Large intestine (tissue), 3 donors: ENCODE results near the gene RNF144A. TPM values are rescaled to one million over a fixed set of nuclear protein-coding genes. Genes with fewer than 3 reads are reported as not detected.
"Not testable (repeated sequence)": the region's sequence is repeated elsewhere in the genome, so short reads cannot be mapped to it uniquely, and the experiment has no call there.

ENCODE experiments used
- DNase-seq, 2 donors: peaks; one replicate each; pipeline versions ENCODE4 v3.0.0 to v3.0.0-alpha.2; 2013
- H3K27ac ChIP-seq: one replicate; pipeline ENCODE4 v1.5.1; 2013; ENCODE audit warnings: low read length
- H3K27me3 ChIP-seq: 2 replicates; pipeline ENCODE4 v1.6.1; 2013; ENCODE audit warnings: low read length; ENCODE audit not compliant: control insufficient read depth, insufficient read depth
- H3K36me3 ChIP-seq: 2 replicates; pipeline ENCODE4 v1.6.1; 2013; ENCODE audit warnings: low read length; ENCODE audit not compliant: control insufficient read depth, insufficient read depth
- H3K4me1 ChIP-seq: one replicate; pipeline ENCODE4 v1.6.1; 2013; ENCODE audit warnings: low read length; ENCODE audit not compliant: control insufficient read depth, insufficient read depth
- H3K4me3 ChIP-seq: one replicate; pipeline ENCODE4 v1.5.1; 2013; ENCODE audit warnings: low read length
- H3K9me3 ChIP-seq: one replicate; pipeline ENCODE4 v1.6.1; 2013; ENCODE audit warnings: mild to moderate bottlenecking, low read depth, low read length, moderate library complexity; ENCODE audit not compliant: control insufficient read depth
- WGBS: methylation state at CpG from one replicate; pipeline ENCODE4 v1.1.5; 2013; ENCODE audit warnings: low lambda C conversion rate; ENCODE audit not compliant: insufficient coverage; 5-methylcytosine and 5-hydroxymethylcytosine counted together
- polyA plus RNA-seq: library from polyadenylated mRNA; unstranded; fragments of 120-200 nt; gene quantifications from one replicate; pipeline ENCODE4 v1.2.1, GENCODE V29; 2013

Gene RNF144A
- polyA plus RNA-seq, 1 donor: 7.2 TPM

- H3K4me1 ChIP-seq: peaks cover 6% of the 10 kb centered on the region
- no peaks in the 10 kb centered on the region for H3K36me3 ChIP-seq
- no peaks in the 10 kb centered on the region for H3K27me3 ChIP-seq
- WGBS: no CpG with 5 or more reads among the region's 5 CpGs
- no peak overlapping the region for H3K4me3 ChIP-seq
- DNase-seq: no peak
- no peaks in the 10 kb centered on the region for H3K9me3 ChIP-seq
- H3K27ac ChIP-seq: no peak overlapping the region
These were observed 35.7 kb upstream of the RNF144A start for GRCh38 chr2:6881516-6881915.

DNA sequence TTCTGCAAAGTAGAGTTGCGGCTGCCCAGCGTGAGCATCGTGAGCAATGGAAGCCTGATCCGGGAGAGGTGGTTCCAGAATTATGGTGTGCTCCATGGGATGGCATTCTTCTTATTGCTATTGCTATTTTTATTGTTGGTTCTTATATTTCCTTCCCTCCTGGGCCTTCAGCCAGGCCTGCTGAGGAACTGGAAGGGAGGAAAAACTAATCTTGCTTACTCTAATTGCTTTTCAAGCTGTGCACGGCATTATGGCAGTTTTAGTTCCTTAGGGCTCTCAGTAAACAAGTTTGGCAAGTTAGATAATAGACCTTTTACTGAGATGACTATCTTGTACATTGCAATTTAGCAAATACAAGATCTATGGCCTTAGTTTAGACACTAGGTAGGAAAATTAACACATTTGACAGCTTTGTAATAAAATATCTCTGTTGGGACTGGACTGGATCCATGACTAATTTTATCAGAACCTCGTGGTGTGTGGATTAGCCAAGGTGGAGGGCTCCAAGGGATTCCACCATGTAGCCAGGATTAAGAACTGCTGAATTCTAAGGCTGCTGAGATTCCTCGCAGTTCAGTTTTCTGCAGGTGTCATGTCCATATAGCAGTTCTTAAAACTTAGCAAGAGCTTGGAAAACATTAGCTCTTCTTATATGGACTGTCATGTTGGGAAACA lies 33.6 kb upstream of the RNF144A start:
- Histone ChIP-seq H3K4me3 (no peak overlapping the region), H3K27ac (no peak overlapping the region), H3K9me3 (no peaks in the 10 kb centered on the region), H3K27me3 (no peaks in the 10 kb centered on the region), H3K36me3 (no peaks in the 10 kb centered on the region), H3K4me1 (no peaks in the 10 kb centered on the region)
- DNase-seq: no peak
- WGBS: 20% methylated on average over 1 of the region's 7 CpGs

DNA sequence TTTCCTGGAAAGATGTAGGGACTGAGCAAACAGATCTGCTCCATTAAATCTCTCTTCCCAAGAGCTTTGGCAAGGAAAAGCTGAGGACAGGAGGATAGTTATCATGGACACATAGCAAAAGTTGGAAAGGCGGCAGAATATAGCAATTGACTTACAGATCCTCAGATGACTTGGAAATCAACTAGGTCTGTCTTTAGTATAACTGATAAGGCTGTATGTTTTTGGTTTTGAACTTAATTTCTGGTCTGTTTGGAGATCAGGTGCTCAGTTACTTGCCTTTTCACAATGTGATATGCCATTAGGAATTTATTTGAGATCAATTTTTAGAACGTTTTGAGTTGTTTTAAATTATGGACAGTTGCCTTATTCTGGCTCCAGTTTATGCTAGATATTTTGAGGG lies 31.7 kb upstream of the RNF144A start:
- WGBS: 92% methylated on average over 1 of the region's 2 CpGs
- Histone ChIP-seq H3K4me1 (no peaks in the 10 kb centered on the region), H3K27ac (no peak overlapping the region), H3K4me3 (no peak overlapping the region), H3K36me3 (no peaks in the 10 kb centered on the region), H3K27me3 (no peaks in the 10 kb centered on the region), H3K9me3 (no peaks in the 10 kb centered on the region)
- DNase-seq: no peak

- no peaks in the 10 kb centered on the region for H3K4me1 ChIP-seq
- no peaks in the 10 kb centered on the region for H3K36me3 ChIP-seq
- H3K4me3 ChIP-seq: no peak overlapping the region
- DNase-seq: no peak
- no peaks in the 10 kb centered on the region for H3K9me3 ChIP-seq
- 78% methylated on average over 3 of the region's 3 CpGs for WGBS
- no peak overlapping the region for H3K27ac ChIP-seq
- no peaks in the 10 kb centered on the region for H3K27me3 ChIP-seq
These were observed 31.2 kb upstream of the RNF144A start for GRCh38 chr2:6885968-6886367.

GRCh38 chr2:6887751-6888192 lies 29.4 kb upstream of the RNF144A start:
- Histone ChIP-seq H3K9me3 (no peaks in the 10 kb centered on the region), H3K4me3 (no peak overlapping the region), H3K4me1 (no peaks in the 10 kb centered on the region), H3K36me3 (no peaks in the 10 kb centered on the region), H3K27me3 (no peaks in the 10 kb centered on the region), H3K27ac (no peak overlapping the region)
- WGBS: 75% methylated on average over 1 of the region's 3 CpGs
- DNase-seq: no peak

GRCh38 chr2:6888724-6889123 lies 28.5 kb upstream of the RNF144A start:
- H3K4me1 ChIP-seq: no peaks in the 10 kb centered on the region
- DNase-seq: no peak
- H3K4me3 ChIP-seq: no peak overlapping the region
- H3K36me3 ChIP-seq: no peaks in the 10 kb centered on the region
- WGBS: no CpG with 5 or more reads among the region's 4 CpGs
- no peaks in the 10 kb centered on the region for H3K9me3 ChIP-seq
- no peak overlapping the region for H3K27ac ChIP-seq
- H3K27me3 ChIP-seq: no peaks in the 10 kb centered on the region

- H3K9me3 ChIP-seq: no peaks in the 10 kb centered on the region
- no CpG with 5 or more reads among the region's 2 CpGs for WGBS
These were observed 23.2 kb upstream of the RNF144A start for GRCh38 chr2:6893876-6894482.

DNA sequence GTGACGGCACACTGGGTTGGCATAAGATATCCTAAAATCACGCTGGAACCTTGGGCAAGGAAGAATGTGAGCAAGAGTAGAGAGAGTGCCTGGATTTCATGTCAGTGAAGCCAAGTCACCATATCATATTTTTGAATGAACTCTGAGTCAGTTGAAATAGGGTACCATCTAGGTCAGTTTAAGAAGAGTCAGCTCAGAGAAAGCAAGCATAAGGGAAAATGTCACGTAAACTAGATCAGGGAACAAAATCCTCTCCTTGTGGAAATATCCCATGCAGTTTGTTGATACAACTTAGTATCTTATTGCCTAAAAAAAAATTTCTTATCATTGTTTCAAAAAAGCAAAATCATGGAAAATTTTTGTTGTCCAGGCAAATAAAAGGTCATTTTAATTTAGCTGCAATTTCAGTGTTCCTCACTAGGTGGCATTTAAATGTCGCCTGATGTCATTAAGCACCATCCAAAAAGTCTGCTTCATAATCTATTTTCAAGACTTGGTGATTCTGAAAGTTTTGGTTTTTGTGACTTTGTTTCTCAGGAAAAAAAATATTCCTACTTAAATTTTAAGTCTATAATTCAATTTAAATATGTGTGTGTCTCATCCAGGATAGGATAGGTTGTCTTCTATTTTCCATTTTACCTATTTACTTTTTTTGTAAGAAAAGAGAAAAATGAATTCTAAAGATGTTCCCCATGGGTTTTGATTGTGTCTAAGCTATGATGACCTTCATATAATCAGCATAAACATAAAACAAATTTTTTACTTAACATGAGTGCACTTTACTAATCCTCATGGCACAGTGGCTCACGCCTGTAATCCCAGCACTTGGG lies 20.1 kb upstream of the RNF144A start:
- no peaks in the 10 kb centered on the region for H3K27me3 ChIP-seq
- H3K36me3 ChIP-seq: no peaks in the 10 kb centered on the region
- H3K27ac ChIP-seq: no peak overlapping the region
- H3K4me1 ChIP-seq: no peaks in the 10 kb centered on the region
- no peak for DNase-seq
- H3K4me3 ChIP-seq: no peak overlapping the region
- no peaks in the 10 kb centered on the region for H3K9me3 ChIP-seq
- WGBS: 80% methylated on average over 1 of the region's 5 CpGs

More at GRCh38 chr2:6893876-6894482, 23.2 kb upstream of the RNF144A start:
- Histone ChIP-seq H3K36me3 (no peaks in the 10 kb centered on the region), H3K27ac (no peak overlapping the region), H3K4me1 (no peaks in the 10 kb centered on the region), H3K27me3 (no peaks in the 10 kb centered on the region), H3K4me3 (no peak overlapping the region)
- no peak for DNase-seq

DNA sequence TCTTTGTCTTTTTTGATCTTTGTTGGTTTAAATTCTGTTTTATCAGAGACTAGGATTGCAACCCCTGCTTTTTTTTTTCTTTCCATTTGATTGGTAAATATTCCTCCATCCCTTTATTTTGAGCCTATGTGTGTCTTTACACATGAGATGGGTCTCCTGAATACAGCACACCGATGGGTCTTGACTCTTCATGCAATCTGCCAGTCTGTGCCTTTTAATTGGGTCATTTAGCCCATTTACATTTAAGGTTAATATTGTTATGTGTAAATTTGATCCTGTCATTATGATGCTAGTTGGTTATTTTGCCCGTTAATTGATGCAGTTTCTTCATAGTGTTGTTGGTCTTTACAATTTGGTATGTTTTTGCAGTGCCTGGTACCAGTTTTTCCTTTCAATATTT lies 14.6 kb upstream of the RNF144A start:
- WGBS: no CpG with 5 or more reads among the region's 2 CpGs
- DNase-seq: not testable (repeated sequence)

DNA sequence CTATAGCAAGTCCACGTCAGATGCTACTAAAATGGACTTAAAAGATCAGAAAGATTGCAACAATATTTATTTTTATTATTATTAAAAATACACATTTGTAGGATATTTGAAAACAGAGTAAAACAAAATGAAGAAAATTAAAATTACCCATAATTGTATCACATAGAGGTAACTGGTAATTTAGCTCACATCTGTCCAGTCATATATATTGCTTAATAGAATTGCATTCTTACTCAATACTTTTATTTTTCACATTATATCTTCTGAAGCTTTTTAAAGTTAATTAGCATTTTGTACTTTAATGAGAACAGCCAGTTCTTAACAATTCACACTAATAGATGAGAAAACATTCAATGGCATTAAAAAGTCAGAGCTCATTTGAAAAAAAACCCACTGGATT lies 11.5 kb upstream of the RNF144A start:
- H3K4me1 ChIP-seq: no peaks in the 10 kb centered on the region
- H3K4me3 ChIP-seq: no peak overlapping the region
- H3K27me3 ChIP-seq: peaks cover 2% of the 10 kb centered on the region
- H3K9me3 ChIP-seq: no peaks in the 10 kb centered on the region
- DNase-seq: no peak
- WGBS: no CpG with 5 or more reads among the region's 1 CpG
- no peak overlapping the region for H3K27ac ChIP-seq
- no peaks in the 10 kb centered on the region for H3K36me3 ChIP-seq

More for the DNA sequence above, 14.6 kb upstream of the RNF144A start:
- not testable (repeated sequence) for H3K27ac ChIP-seq, H3K9me3 ChIP-seq, H3K4me1 ChIP-seq, H3K4me3 ChIP-seq, H3K36me3 ChIP-seq, H3K27me3 ChIP-seq
